Subcutaneous adipose tissue (tissue), 4 donors: ENCODE data around the gene FGD6. TPM values are rescaled to one million over a fixed set of nuclear protein-coding genes. Genes with fewer than 3 reads are reported as not detected.

Source experiments
- CTCF ChIP-seq: fragments of 450-650 bp; IDR thresholded peaks from one replicate; pipeline ENCODE4 v1.5.1; 2016; ENCODE audit warnings: low read depth, mild to moderate bottlenecking, control low read depth, antibody characterized with exemption, moderate library complexity
- total RNA-seq, 4 donors: library from RNA; depleted of rRNA; stranded (reverse); fragments of >200 nt; gene quantifications; one replicate each; pipeline ENCODE4 v1.1.0, GENCODE V29; 2016

FGD6 gene
- total RNA-seq, 4 donors from 2014 or later: 3.4 to 13.8 (median 7.6) TPM

GRCh38 chr12:95051241-95051640, 166.0 kb downstream of the FGD6 start:
- no peak for TF ChIP-seq CTCF

GRCh38 chr12:95037906-95038305, 179.4 kb downstream of the FGD6 start:
- TF ChIP-seq CTCF: no peak

- TF ChIP-seq CTCF: no peak
These were observed 182.5 kb downstream of the FGD6 start for GRCh38 chr12:95034750-95035149.

Other genes starting within 250 kb of the FGD6 start
- gene NDUFA12, start 213.8 kb downstream of the FGD6 start, total RNA-seq: 100 to 1,000 TPM in 1 of 4 donors, 10 to 100 TPM in 3; 63.7 to 159 (median 81.6) TPM
- 100 to 1,000 TPM in 1 of 4 donors, 10 to 100 TPM in 3; 46.4 to 101 (median 69.5) TPM for gene NR2C1, start 143.8 kb downstream of the FGD6 start, total RNA-seq
- 10 to 100 TPM; 50.5 to 78.0 (median 61.9) TPM for gene VEZT, start 340 bp upstream of the FGD6 start, total RNA-seq